K562 (cell line): ENCODE data around the gene RPH3AL. TPM values are rescaled to one million over a fixed set of nuclear protein-coding genes. Genes with fewer than 3 reads are reported as not detected.
A peak's percentile ranks its signal among the peaks of the same experiment; 100 is the strongest.

Source experiments
- ATAC-seq: fragments of 200-7000 bp; cut with Tn5 transposase; 3 replicates; pipeline ENCODE4 v1.9.1; 2020; ENCODE audit warnings: moderate library complexity
- BruUV-seq: library from RNA; stranded (reverse); fragments of 400-500 nt; replicated peaks from 2 replicates; lab custom pipeline; 2021; lab: Mats Ljungman, UMichigan
- CTCF ChIA-PET: fragments of 300-600 bp; formaldehyde crosslinking; extraction: SDS; loops from one replicate; lab custom pipeline; 2021; ENCODE audit warnings: low intra/inter-chr PET ratio; lab: Yijun Ruan, JAX
- POLR2A ChIA-PET: fragments of 300-600, 350-650 bp; sonication (Branson Sonifier 250); formaldehyde crosslinking; extraction: SDS; loops from one replicate; lab custom pipeline; 2021; ENCODE audit warnings: antibody characterized with exemption, inconsistent platforms; lab: Yijun Ruan, JAX
- DNase-seq, 4 experiments: peaks; one replicate each; pipeline versions ENCODE4 v3.0.0 to v3.0.0-alpha.2; 2011 to 2018; ENCODE audit warnings: low spot score in 3 of 4, mixed read lengths in 3 of 4; ENCODE audit errors: extremely low read depth in 1 of 4
- FAIRE-seq: peaks from 2 replicates; lab custom pipeline; 2011; peaks lifted over from hg19 to GRCh38; lab: Jason Lieb, UNC
- H2AFZ ChIP-seq: 2 replicates; pipeline ENCODE4 v1.6.0; 2011; ENCODE audit warnings: low read depth, low read length, control low read depth, inconsistent platforms
- H3K27ac ChIP-seq: fragments of 200-600 bp; 3 replicates; pipeline ENCODE4 v1.8.0; 2011; ENCODE audit warnings: low read depth, mild to moderate bottlenecking, control low read depth, inconsistent platforms, low read length, moderate library complexity, mixed read lengths; ENCODE audit errors: extremely low read depth
- H3K27me3 ChIP-seq, 2 experiments: fragments of 300-600 bp in 1 of 2; 2 replicates in 1 of 2; 3 replicates in 1 of 2; pipeline versions ENCODE4 v1.6.0 to v1.8.0; 2011; ENCODE audit warnings: inconsistent platforms in 2 of 2, low read length in 2 of 2, mild to moderate bottlenecking in 1 of 2, mixed read lengths in 1 of 2, moderate library complexity in 1 of 2; ENCODE audit not compliant: control insufficient read depth in 2 of 2, insufficient read depth in 2 of 2
- H3K36me3 ChIP-seq: fragments of 300-600 bp; 3 replicates; pipeline ENCODE4 v1.8.0; 2011; ENCODE audit warnings: mild to moderate bottlenecking, low read length, inconsistent platforms; ENCODE audit not compliant: control insufficient read depth, insufficient read depth
- H3K4me1 ChIP-seq, 2 experiments: fragments of 200-600 bp in 1 of 2; replicated peaks in 1 of 2; 2 replicates in 1 of 2; 3 replicates in 1 of 2; pipeline versions ENCODE4 v1.5.1 to v1.8.0; 2011; ENCODE audit warnings: inconsistent platforms in 2 of 2, low read length in 2 of 2, mild to moderate bottlenecking in 1 of 2, mixed read lengths in 1 of 2, moderate library complexity in 1 of 2; ENCODE audit not compliant: control insufficient read depth in 2 of 2, insufficient read depth in 2 of 2
- H3K4me2 ChIP-seq: 2 replicates; pipeline ENCODE4 v1.6.1; 2011; ENCODE audit warnings: low read length, control low read depth, inconsistent platforms, mixed read lengths; ENCODE audit not compliant: insufficient read depth
- H3K4me3 ChIP-seq: fragments of 200-600 bp; sonication (generic), shearing (Covaris generic); 2 replicates; pipeline ENCODE4 v1.5.1; 2016; ENCODE audit warnings: control low read depth, inconsistent platforms
- H3K79me2 ChIP-seq: fragments of 200-600 bp; 3 replicates; pipeline ENCODE4 v1.8.0; 2011; ENCODE audit warnings: low read length, inconsistent platforms; ENCODE audit not compliant: control insufficient read depth, insufficient read depth
- H3K9ac ChIP-seq, 2 experiments: 2 replicates each; pipeline versions ENCODE4 v1.6.0 to v1.6.1; 2011; ENCODE audit warnings: low read depth in 2 of 2, low read length in 2 of 2, control low read depth in 1 of 2, inconsistent platforms in 1 of 2, mild to moderate bottlenecking in 1 of 2, mixed read lengths in 1 of 2; ENCODE audit not compliant: insufficient read depth in 1 of 2
- H3K9me1 ChIP-seq: one replicate; pipeline ENCODE4 v1.6.0; 2011; ENCODE audit warnings: inconsistent platforms, mild to moderate bottlenecking, low read length, moderate library complexity; ENCODE audit not compliant: control insufficient read depth, insufficient read depth
- H3K9me3 ChIP-seq: replicated peaks from 2 replicates; pipeline ENCODE4 v1.5.1; 2011; ENCODE audit warnings: low read depth, low read length, inconsistent platforms; ENCODE audit not compliant: control insufficient read depth, insufficient read depth
- H4K20me1 ChIP-seq: replicated peaks from 2 replicates; pipeline ENCODE4 v1.6.1; 2011; ENCODE audit warnings: low read length, inconsistent platforms, mixed read lengths; ENCODE audit not compliant: control insufficient read depth, insufficient read depth
- CREBBP ChIP-seq: IDR thresholded peaks from one replicate; pipeline ENCODE4 v1.6.1; 2012; ENCODE audit warnings: low read depth, mild to moderate bottlenecking, control low read depth, inconsistent platforms, low read length
- CREM ChIP-seq: IDR thresholded peaks from 2 replicates; pipeline ENCODE4 v1.6.1; 2014; ENCODE audit warnings: antibody characterized with exemption, low read depth
- CTCF ChIP-seq, 3 experiments: IDR thresholded peaks in 2 of 3; conservative IDR thresholded peaks in 1 of 3; 2 replicates each; pipeline ENCODE4 v1.5.1; 2011 to 2012; ENCODE audit warnings: low read length in 3 of 3, mild to moderate bottlenecking in 3 of 3, control low read depth in 2 of 3, improper control_type of control experiment in 1 of 3, inconsistent platforms in 1 of 3, low read depth in 1 of 3, mixed read lengths in 1 of 3, moderate library complexity in 1 of 3; ENCODE audit not compliant: insufficient read depth in 2 of 3
- HDAC2 ChIP-seq: fragments of 450-650 bp; IDR thresholded peaks from 2 replicates; pipeline ENCODE4 v1.6.1; 2016; ENCODE audit warnings: mild to moderate bottlenecking
- HLTF ChIP-seq: fragments of 450-650 bp; IDR thresholded peaks from 2 replicates; pipeline ENCODE4 v1.6.1; 2016
- JUN ChIP-seq, 2 experiments: sonication (generic) in 1 of 2; formaldehyde crosslinking in 1 of 2; IDR thresholded peaks; 2 replicates each; pipeline versions ENCODE4 v1.6.1 to v1.8.0; 2012 to 2022; ENCODE audit warnings: borderline replicate concordance in 2 of 2, mild to moderate bottlenecking in 2 of 2, improper control_type of control experiment in 1 of 2, low read depth in 1 of 2, low read length in 1 of 2, missing genetic modification reagents in 1 of 2
- MYC ChIP-seq, 2 experiments: fragments of 250-450 bp in 1 of 2; sonication (Bioruptor Pico) in 1 of 2; IDR thresholded peaks; 2 replicates each; pipeline versions ENCODE4 v1.5.1 to v1.6.1; 2012 to 2021; ENCODE audit warnings: low read depth in 2 of 2, borderline replicate concordance in 1 of 2, improper control_type of control experiment in 1 of 2, low read length in 1 of 2, mild to moderate bottlenecking in 1 of 2, moderate library complexity in 1 of 2
- NFE2 ChIP-seq: IDR thresholded peaks from 2 replicates; pipeline ENCODE4 v1.6.1; 2014; ENCODE audit warnings: antibody characterized with exemption, low read depth
- POLR2AphosphoS2 ChIP-seq: IDR thresholded peaks from 2 replicates; pipeline ENCODE4 v1.6.1; 2012; ENCODE audit warnings: low read length, improper control_type of control experiment
- POLR3G ChIP-seq: IDR thresholded peaks from 2 replicates; pipeline ENCODE4 v1.6.1; 2011; ENCODE audit not compliant: insufficient read length, insufficient replicate concordance; ENCODE audit errors: extremely low read depth
- RCOR1 ChIP-seq, 2 experiments: IDR thresholded peaks; 2 replicates each; pipeline ENCODE4 v1.6.1; 2012; ENCODE audit warnings: low read depth in 2 of 2, low read length in 2 of 2, borderline replicate concordance in 1 of 2, improper control_type of control experiment in 1 of 2
- USF2 ChIP-seq: sonication (generic); formaldehyde crosslinking; IDR thresholded peaks from 2 replicates; pipeline ENCODE4 v1.5.0; 2020; ENCODE audit warnings: missing genetic modification reagents
- YY1 ChIP-seq, 3 experiments: IDR thresholded peaks; 2 replicates each; pipeline ENCODE4 v1.6.1; 2011; ENCODE audit warnings: low read length in 2 of 3, mild to moderate bottlenecking in 2 of 3, moderate library complexity in 2 of 3, borderline replicate concordance in 1 of 3, control low read depth in 1 of 3, low read depth in 1 of 3; ENCODE audit not compliant: insufficient read depth in 3 of 3, insufficient replicate concordance in 2 of 3, control insufficient read depth in 1 of 3, insufficient read length in 1 of 3; ENCODE audit errors: extremely low read depth in 1 of 3
- ZBTB43 ChIP-seq: sonication (generic); formaldehyde crosslinking; IDR thresholded peaks from 2 replicates; pipeline ENCODE4 v1.8.0; 2023; ENCODE audit warnings: mild to moderate bottlenecking, missing genetic modification reagents
- WGBS: fragments of 100-300 bp; shearing (Covaris generic); methylation state at CpG from one replicate; pipeline ENCODE4 v1.1.6; 2016; ENCODE audit warnings: low coverage, mixed read lengths; ENCODE audit not compliant: insufficient coverage; ENCODE audit errors: missing lambda C conversion rate; 5-methylcytosine and 5-hydroxymethylcytosine counted together
- in situ Hi-C: fragments of 300-500 bp; cut with MboI; formaldehyde crosslinking; loops from 4 replicates; pipeline ENCODE4 v1.15.0; 2018; ENCODE audit warnings: inconsistent platforms, mixed read lengths
- intact Hi-C: fragments of 100-400 bp; cut with micrococcal nuclease; formaldehyde crosslinking; loops from 2 replicates; pipeline ENCODE4 v1.14.2; 2022
- polyA plus RNA-seq, 8 experiments: library from polyadenylated mRNA; depleted of rRNA in 4 of 8; stranded (reverse) in 5 of 8; unstranded in 3 of 8; fragments of >200 nt; fragmentation: Nextera tagmentation in 2 of 8; fragmentation: Illumina TruSeq in 1 of 8; extraction: Ambion mirVana in 2 of 8; extraction: Trizol in 1 of 8; gene quantifications; 2 replicates each; pipeline versions ENCODE4 v1.2.1 to v1.2.3, GENCODE V29; 2011 to 2014; ENCODE audit warnings: inconsistent platforms in 1 of 8, missing spikeins in 1 of 8
- total RNA-seq, 7 experiments: library from RNA; depleted of rRNA in 6 of 7; stranded (reverse); fragments of >200 nt in 6 of 7; fragmentation: Illumina TruSeq in 2 of 7; extraction: Trizol in 2 of 7; gene quantifications; 2 replicates each; pipeline versions ENCODE4 v1.2.1 to v1.2.3, GENCODE V29; 2011 to 2021; ENCODE audit warnings: low replicate concordance in 1 of 7

The RPH3AL gene
- total and polyA plus RNA-seq, 9 of the 15 experiments (the other 6 are each of a cell fraction or from before 2014, with no cell fraction given) = 0.18 to 1.7 (median 0.39) TPM

- no peak for DNase-seq
- no peak for FAIRE-seq
- Histone ChIP-seq H2AFZ (no peak overlapping the region; the same call in 1 of the 2 replicates), H3K4me2 (0 out of 2 replicates have a peak overlapping the region, but pooled peaks have one; percentile 3), H3K79me2 (no peaks in the 10 kb centered on the region), H3K9ac (no peak overlapping the region), H3K36me3 (no peaks in the 10 kb centered on the region), H3K9me1 (no peaks in the 10 kb centered on the region), H4K20me1 (no peaks in the 10 kb centered on the region; the same call in 1 of the 2 replicates), H3K4me1 (no peaks in the 10 kb centered on the region; a peak in 2 of 5 replicates), H3K4me3 (no peak overlapping the region), H3K9me3 (no peaks in the 10 kb centered on the region), H3K27me3 (peaks cover 24 to 70% of the 10 kb centered on the region in 2 experiments), H3K27ac (no peak overlapping the region)
- BruUV-seq = no TSS peak
- in situ Hi-C loops = no loop called here
- intact Hi-C loops = no loop called here
- ChIA-PET POLR2A (interaction anchor here (0.6 kb wide), 1 partner anchor 409 kb away, joined by 3 read pairs; no protein-coding TSS in a partner anchor), CTCF (no interaction called here)
- WGBS = 4% methylated on average over 22 of the region's 34 CpGs
- 0 out of 3 replicates have a peak, but pooled peaks have one; percentile 22 for ATAC-seq
- no peak for TF ChIP-seq JUN (IDR thresholded peaks at IDR 0.05; ENCODE audit: borderline replicate concordance, low read depth, low read length)
- TF ChIP-seq JUN (CRISPR knock-in tag; IDR thresholded peaks at IDR 0.05; ENCODE audit: borderline replicate concordance) = no peak
- TF ChIP-seq RCOR1 (IDR thresholded peaks at IDR 0.05; ENCODE audit: borderline replicate concordance in 1 of 2, low read depth in 2 of 2, low read length in 2 of 2) = no peak
- no peak for TF ChIP-seq POLR3G
- no peak for TF ChIP-seq HLTF
- no peak for TF ChIP-seq POLR2AphosphoS2
- TF ChIP-seq USF2 (CRISPR knock-in tag) = 0 out of 2 replicates have a peak, but pooled peaks have one; percentile 8
- TF ChIP-seq CREM = no peak
- no peak for TF ChIP-seq CTCF (IDR thresholded peaks at IDR 0.05 in 2 of 3, conservative IDR thresholded peaks at IDR 0.05 in 1 of 3; ENCODE audit: insufficient read depth in 2 of 3, low read depth in 1 of 3, low read length in 3 of 3)
- peak in 1 of 3 experiments; percentile 46 for TF ChIP-seq YY1 (IDR thresholded peaks at IDR 0.05; ENCODE audit: borderline replicate concordance in 1 of 3, control insufficient read depth in 1 of 3, extremely low read depth in 1 of 3, insufficient read depth in 3 of 3, insufficient read length in 1 of 3, insufficient replicate concordance in 2 of 3, low read depth in 1 of 3, low read length in 2 of 3)
- TF ChIP-seq NFE2 = 0 out of 2 replicates have a peak, but pooled peaks have one; percentile 13
- no peak for TF ChIP-seq ZBTB43 (CRISPR knock-in tag)
- no peak for TF ChIP-seq MYC (IDR thresholded peaks at IDR 0.05; ENCODE audit: low read depth, low read length)
- TF ChIP-seq MYC (CRISPR knock-in tag; IDR thresholded peaks at IDR 0.05; ENCODE audit: borderline replicate concordance, low read depth) = no peak
- TF ChIP-seq HDAC2 = no peak
- TF ChIP-seq CREBBP = no peak
These were observed 19.9 kb downstream of the RPH3AL start for GRCh38 chr17:332558-333322.
